Muscle of back (tissue), 13 donors: Measurements from ENCODE around the gene COA1. TPM values are rescaled to one million over a fixed set of nuclear protein-coding genes. Genes with fewer than 3 reads are reported as not detected.
A peak's percentile ranks its signal among the peaks of the same experiment; 100 is the strongest.
"Not testable (repeated sequence)": the region's sequence is repeated elsewhere in the genome, so short reads cannot be mapped to it uniquely, and the experiment has no call there.

Experiments
- DNase-seq, 3 donors: peaks; one replicate each; pipeline versions ENCODE4 v3.0.0 to v3.0.0-alpha.2; 2013
- long read RNA-seq, 9 donors: transcript quantifications; one replicate each; lab custom pipeline, GENCODE V29; 2026
- polyA plus RNA-seq, 10 donors: library from polyadenylated mRNA; unstranded; fragments of 120-200 nt; gene quantifications; one replicate each; pipeline ENCODE4 v1.2.1, GENCODE V29; 2013; ENCODE audit not compliant: insufficient read length in 10 of 10

The COA1 gene, protein sequence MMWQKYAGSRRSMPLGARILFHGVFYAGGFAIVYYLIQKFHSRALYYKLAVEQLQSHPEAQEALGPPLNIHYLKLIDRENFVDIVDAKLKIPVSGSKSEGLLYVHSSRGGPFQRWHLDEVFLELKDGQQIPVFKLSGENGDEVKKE
- polyA plus RNA-seq: 10 to 100 TPM; 35.2 to 45.4 (median 40.7) TPM
- long read RNA-seq, donor 1, transcript COA1-201 (6 exons, 927 nt): major isoform, 14 of 17 reads
- long read RNA-seq, donor 1, partial matches to known transcripts: 0 of 17 reads
- long read RNA-seq, donor 1, other reads (novel, unspliced or antisense): 0 of 17 reads
- long read RNA-seq, donor 2, transcript COA1-201 (6 exons, 927 nt): major isoform, 11 of 20 reads
- long read RNA-seq, donor 2, partial matches to known transcripts: 0 of 20 reads
- long read RNA-seq, donor 2, other reads (novel, unspliced or antisense): 0 of 20 reads
- long read RNA-seq, donor 3: 0 reads
- long read RNA-seq, donor 4, partial matches to known transcripts: 8 of 13 reads
- long read RNA-seq, donor 4, other reads (novel, unspliced or antisense): 0 of 13 reads
- long read RNA-seq, donor 5, transcript COA1-201 (6 exons, 927 nt): major isoform, 11 of 14 reads
- long read RNA-seq, donor 5, partial matches to known transcripts: 0 of 14 reads
- long read RNA-seq, donor 5, other reads (novel, unspliced or antisense): 0 of 14 reads
- long read RNA-seq, donor 6, transcript COA1-201 (6 exons, 927 nt): major isoform, 8 of 24 reads
- long read RNA-seq, donor 6, partial matches to known transcripts: 11 of 24 reads
- long read RNA-seq, donor 6, other reads (novel, unspliced or antisense): 0 of 24 reads
- long read RNA-seq, donor 7, transcript COA1-201 (6 exons, 927 nt): major isoform, 13 of 26 reads
- long read RNA-seq, donor 7, partial matches to known transcripts: 10 of 26 reads
- long read RNA-seq, donor 7, other reads (novel, unspliced or antisense): 0 of 26 reads
- long read RNA-seq, donor 8, transcript COA1-201 (6 exons, 927 nt): major isoform, 7 of 19 reads
- long read RNA-seq, donor 8, partial matches to known transcripts: 9 of 19 reads
- long read RNA-seq, donor 8, other reads (novel, unspliced or antisense): 0 of 19 reads
- long read RNA-seq, donor 9, partial matches to known transcripts: 0 of 1 reads
- long read RNA-seq, donor 9, other reads (novel, unspliced or antisense): 0 of 1 reads

DNA sequence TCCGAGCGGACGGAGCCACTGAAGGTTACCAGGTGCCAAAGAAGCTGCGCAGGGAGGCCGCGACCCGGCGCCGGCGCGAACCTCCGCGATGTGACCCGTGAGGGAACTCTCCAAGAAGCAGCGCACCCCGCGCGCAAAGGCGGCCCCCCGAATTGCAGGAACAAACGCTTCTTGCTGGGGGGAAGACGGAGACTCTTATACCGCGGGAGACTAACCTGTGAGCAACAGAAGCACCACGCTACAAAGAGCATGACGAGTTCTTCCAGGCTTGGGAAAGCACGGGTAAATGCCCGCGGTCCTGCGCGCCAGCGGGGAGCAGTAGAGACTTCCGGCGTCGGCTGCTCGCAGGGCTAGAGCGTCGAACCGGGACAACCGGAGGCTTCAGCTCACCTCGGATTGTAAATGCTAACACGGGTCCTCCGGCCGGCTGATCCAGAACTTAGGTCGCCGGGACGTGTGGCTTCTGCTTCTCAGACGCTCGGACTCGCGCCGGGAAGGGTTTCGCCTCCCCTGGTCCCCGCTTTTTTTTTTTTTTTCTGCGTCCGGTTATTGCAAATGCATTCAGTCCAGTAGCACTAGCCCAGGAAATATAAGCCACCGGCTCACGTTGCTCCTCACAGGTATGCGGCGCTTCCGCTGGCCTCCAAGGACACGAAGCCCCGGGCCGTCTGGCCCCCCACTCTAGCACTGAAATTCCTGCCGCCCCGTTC, at the start of gene COA1:
TSS of gene COA1 (minus strand) at position 310 of the 710 bp plus-strand sequence. CDS start 80,909 bp downstream, outside the sequence.
- DNase-seq: peak; percentile 85 to 96 (median 92)

DNA sequence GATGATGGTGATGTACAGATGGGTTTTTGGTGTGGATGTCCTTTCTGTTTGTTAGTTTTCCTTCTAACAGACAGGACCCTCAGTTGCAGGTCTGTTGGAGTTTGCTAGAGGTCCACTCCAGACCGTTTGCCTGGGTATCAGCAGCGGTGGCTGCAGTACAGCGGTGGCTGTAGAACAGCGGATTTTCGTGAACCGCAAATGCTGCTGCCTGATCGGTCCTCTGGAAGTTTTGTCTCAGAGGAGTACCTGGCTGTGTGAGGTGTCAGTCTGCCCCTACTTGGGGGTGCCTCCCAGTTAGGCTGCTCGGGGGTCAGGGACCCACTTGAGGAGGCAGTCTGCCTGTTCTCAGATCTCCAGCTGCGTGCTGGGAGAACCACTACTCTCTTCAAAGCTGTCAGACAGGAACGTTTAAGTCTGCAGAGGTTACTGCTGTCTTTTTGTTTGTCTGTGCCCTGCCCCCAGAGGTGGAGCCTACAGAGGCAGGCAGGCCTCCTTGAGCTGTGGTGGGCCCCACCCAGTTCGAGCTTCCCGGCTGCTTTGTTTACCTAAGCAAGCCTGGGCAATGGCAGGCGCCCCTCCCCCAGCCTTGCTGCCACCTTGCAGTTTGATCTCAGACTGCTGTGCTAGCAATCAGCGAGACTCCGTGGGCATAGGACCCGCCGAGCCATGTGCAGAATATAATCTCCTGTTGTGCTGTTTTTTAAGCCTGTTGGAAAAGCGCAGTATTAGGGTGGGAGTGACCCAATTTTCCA, 49.1 kb upstream of the COA1 start:
- not testable (repeated sequence) for DNase-seq

DNA sequence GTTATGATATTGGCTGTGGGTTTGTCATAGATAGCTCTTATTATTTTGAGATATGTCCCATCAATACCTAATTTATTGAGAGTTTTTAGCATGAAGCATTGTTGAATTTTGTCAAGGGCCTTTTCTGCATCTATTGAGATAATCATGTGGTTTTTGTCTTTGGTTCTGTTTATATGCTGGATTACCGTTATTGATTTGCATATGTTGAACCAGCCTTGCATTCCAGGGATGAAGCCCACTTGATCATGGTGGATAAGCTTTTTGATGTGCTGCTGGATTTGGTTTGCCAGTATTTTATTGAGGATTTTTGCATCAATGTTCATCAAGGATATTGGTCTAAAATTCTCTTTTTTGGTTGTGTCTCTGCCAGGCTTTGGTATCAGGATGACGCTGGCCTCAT, 45.9 kb upstream of the COA1 start:
- DNase-seq: not testable (repeated sequence)

DNA sequence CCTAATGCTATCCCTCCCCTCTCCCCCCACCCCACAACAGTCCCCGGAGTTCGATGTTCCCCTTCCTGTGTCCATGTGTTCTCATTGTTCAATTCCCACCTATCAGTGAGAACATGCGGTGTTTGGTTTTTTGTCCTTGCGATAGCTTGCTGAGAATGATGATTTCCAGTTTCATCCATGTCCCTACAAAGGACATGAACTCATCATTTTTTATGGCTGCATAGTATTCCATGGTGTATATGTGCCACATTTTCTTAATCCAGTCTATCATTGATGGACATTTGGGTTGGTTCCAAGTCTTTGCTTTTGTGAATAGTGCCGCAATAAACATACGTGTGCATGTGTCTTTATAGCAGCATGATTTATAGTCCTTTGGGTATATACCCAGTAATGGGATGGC, 43.9 kb upstream of the COA1 start:
- not testable (repeated sequence) for DNase-seq

DNA sequence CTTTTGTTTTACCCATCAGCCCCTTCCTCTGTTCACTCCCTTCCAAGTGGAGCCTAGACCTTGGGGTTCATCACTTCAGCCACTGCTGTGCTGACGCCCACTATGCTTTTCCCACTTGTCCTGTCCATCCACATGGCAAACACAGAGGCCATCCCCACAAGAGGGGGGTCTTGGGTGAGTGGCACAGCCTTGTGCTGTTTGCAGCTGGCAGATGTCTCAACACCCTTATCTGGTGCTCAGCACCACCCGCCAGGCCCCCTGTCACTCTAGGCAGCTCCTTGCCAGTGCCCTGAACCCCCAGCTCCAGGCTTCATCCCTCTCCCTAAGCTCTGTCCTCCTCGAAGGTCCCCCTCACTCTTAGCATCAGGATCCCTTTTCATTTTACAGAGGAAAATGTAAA, 42.2 kb upstream of the COA1 start:
- DNase-seq: no peak

DNA sequence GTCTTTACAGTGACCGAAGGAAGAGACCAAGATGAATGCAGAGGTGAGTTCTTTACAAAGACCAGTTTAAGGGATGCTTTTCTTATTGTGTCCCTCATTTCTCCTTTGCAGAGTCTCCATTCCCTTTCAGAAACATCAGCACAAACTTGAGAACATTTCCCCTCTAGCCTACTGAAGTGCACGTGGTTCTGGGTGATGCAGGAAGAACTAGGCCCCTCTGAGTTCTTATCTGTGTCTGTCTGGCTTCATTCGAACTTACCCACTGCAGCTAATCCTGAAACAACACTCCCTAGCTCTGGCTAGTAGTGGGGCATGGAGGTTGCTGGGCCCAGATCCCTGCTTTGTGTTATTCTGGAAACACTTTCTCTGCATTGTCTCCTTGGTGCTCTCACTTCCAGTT, 41.8 kb upstream of the COA1 start:
- DNase-seq: no peak

DNA sequence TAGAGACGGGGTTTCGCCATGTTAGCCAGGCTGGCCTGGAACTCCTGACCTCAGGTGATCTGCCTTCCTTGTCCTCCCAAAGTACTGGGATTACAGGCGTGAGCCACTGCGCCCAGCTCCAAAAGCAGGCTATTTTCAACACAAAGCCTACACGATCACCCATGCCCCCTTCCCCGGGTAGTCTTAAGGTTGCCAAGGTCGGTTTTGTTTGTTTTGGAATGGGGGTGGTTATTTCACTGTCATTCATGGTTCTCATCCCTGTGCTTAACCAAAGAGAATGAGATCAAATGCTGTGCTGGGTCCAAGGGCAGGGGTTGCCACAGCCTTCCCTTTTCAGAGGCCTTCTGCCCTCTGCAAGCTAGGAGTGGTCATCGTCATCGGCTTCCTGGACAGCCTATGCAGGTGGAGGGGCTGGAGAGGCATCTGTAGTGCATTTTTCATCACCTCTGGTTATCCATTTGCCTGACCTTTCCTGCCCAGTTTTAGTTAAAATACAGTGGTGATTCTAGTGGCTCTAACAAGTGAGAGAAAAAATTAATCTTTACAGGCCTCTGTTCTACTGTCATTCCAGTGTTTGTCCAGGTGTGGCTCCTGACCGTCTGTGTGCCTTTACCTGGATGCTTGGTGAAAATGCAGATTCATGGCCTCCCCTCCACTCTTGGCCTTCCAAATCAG, 40.6 kb upstream of the COA1 start:
- DNase-seq: no peak

DNA sequence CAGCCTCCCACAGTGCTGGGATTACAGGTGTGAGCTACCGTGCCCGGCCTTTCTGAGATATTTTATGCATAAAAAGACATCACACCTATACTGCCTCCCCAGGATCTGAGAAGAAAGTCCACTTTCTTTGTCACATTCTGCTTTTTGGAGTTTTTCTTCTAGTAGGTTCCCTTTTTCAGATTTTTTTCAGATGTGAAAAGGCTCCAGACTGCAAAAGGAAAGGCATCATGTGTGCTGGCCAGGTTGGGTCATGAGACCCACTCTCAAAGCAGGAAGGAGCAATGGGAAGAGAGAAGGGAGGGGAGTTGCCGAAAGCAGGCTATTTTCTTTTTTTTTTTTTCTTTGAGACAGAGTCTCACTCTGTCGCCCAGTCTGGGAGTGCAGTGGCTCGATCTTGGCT, 40.0 kb upstream of the COA1 start:
- DNase-seq: no peak

DNA sequence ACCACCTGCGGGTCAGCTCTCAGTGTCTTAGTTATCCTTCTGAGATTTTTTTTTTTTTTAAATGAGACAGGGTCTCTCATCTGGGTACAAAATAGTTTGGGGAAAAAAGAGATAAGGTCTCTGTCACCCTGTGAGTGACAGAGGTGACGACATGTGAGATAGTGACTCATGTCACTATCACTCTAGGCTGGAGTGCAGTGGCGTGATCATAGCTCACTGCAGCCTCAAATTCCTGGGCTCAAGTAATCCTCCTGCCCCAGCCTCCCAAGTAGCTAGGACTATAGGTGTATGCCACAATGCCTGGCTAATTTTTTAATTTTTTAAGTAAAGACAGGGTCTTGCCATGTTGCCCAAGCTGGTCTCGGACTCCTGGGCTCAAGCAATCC, 39.6 kb upstream of the COA1 start:
- no peak for DNase-seq

DNA sequence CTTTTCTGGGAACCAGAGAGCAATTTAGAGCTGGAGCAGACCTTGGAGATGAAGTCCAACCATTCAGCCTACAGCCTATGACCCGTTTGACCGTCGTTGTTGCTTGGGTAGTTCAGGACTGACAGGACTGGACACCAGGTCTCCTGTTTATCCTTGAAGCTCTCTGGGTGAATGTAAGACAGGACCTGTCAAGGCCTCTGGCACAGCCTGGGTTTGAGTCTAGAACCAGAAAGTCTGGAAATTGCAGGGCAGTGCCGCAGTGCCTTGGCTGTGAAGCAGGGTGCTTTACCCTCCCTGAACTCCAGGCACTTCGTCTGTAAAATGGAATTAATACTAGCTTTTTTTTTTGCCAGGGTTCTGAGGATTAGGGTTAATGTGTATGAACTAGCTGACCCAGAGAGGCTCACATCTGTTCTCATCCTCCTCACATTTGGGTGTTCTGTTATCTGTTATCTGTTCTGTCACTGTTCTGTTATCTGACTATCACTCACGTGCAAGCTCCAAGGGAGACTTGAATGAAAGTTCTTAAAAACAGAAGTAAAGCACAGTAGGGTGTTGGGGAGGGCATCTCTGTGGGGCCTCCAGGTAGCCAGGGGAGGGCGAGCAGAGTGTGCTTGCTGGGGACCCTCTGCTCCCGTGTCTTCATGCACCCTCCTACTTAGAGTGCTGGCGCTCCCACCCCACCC, 39.0 kb upstream of the COA1 start:
- no peak for DNase-seq

DNA sequence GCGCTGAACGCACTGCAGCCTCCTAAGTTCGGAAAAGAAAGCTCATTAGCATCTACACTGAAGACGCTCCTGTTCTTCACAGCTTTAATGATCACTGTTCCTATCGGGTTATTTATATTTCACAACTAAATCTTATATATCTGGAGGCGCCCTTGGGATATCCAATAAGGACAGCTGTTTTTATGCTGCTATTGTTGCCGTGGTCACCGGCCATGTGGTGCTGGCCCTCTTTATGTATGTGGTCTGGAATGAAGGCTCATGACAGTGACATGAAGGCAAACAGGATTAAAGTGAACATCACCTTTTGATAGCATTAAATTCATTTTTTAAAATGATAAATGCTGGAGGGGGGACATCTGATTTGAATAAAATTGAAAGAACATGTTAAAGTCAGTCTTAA, 38.0 kb upstream of the COA1 start:
- DNase-seq: no peak

DNA sequence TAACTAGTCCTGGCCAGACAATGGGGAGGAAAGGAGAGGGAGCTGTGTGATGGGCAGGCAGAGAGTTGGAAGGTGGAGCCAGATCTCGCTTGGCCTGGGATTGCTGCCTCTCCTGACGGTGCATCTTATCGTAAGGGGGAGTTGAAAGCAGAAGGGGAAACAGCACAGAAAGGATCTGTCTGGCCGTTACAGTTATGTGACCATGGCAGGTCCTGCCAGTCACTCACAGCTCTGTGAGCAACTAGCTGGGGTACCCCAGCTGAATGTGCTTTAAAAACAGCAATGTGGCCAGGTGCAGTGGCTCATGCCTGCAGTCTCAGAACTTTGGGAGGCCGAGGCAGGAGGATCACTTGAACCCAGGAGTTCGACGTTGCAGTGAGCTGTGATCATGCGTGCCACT, 37.2 kb upstream of the COA1 start:
- DNase-seq: no peak

DNA sequence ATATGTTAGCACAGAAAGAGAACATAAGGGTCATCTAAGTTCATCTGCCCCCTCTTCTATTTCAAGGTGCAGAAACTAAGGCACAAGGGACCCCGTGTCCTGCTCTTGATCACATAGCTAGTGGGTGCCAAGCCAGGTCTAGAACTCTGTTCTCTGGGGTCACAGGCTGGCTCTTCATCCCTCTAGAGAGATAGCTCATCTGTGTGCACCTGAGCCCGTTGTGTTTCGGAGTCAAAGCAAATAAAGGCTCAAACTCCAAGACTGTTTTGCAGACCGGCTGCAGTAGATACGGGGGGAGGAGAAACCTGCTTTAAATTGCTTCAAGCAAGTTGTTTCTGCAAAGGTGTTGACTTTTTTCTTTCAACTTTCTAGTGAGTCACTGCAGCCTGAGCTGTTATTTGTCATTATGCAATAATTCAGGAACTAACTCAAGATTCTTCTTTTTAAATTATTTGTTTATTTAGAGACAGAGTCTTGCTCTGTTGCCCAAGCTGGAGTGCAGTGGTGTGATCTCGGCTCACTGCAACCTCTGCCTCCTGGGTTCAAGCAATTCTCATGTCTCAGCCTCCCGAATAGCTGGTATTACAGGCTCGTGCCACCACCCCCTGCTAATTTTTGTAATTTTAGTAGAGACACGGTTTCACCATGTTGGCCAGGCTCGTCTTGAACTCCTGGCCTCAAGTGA, 35.6 kb upstream of the COA1 start:
- no peak for DNase-seq

DNA sequence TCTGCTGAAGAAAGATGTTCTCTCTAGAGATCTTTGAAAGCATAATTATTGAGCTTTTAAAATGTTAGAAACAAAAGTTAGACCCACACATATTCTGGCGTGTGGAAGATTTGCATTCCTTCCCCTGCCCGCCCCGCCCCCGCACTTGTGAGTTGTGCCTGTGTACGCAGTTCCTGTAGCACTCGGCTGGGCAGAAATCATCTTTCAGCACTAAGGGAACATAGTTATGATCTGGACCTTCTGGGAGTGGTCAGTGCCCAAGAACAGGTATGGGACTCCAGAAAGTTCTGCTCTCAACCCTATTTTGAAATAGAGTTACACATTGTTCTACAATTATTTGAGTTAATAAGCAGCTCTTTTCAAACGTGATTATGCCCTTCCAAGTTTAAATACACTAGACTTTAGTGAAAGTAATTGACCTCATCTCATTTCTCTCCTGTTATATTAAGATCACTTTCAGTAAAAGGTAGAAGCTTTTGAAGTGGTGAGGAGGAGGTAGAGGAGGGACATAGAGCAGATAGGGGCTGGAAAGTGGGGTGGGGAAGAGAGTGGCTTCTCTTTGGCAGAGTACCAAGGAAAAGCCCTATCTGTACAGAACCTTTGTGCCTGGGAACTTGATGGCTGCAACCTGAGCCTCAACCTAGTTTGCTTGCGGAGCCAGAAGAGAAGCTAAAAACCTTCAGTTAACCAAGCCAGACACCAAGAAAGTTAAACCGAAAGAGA, 34.9 kb upstream of the COA1 start:
- no peak for DNase-seq

DNA sequence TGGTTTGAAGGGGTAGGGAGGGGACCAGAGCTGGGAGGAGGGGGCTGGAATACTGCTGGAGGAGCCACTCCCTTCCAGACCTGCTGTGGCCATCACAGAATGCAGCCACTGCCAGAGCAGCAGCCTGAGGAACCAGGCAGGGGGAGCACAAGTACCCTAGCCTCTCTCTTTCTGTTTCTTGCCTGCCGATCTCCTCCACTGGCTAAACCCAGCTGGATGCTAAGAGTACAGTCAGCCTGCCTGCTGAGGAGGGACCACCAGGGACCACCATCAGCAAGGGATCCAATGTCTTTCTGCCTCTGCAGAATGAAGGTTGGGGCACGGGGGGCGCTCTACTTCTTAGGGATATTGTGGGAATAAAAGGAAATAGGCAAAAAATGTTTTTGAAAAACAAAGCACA, 33.9 kb upstream of the COA1 start:
- DNase-seq: no peak

DNA sequence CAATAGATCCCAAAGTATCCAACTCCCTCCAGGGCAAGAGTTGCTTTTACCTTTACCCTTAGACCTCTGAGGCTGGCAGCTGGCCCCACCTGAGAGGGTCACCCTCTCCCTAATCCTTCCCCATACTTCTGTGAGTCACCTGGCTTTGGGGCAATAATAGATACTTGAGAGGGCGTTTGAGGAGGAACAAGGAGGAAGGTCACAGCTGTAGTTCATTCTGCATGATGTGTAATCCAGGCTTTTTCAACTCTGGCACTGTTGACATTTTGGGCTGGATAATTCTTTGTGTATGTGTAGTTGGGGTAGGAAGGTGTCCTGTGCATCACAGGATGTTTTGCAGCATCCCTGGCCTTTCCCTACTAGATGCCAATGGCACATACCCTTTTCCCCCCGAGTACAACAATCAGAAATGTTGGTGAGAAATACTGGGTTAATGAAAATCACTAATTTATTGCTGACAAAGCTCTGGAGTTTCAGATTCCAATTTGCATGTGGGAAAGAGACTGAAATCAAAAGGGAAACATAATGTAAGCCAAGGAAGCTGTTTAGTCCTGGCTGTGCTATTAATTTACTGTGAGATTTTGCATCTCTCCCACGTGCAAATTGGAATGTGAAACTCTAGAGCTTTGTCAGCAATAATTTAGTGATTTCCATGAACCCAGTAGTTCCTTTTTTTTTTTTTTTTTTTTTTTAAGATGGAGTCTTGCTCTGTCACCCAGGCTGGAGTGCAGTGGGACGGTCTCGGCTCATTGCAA, 32.8 kb upstream of the COA1 start:
- DNase-seq: no peak

DNA sequence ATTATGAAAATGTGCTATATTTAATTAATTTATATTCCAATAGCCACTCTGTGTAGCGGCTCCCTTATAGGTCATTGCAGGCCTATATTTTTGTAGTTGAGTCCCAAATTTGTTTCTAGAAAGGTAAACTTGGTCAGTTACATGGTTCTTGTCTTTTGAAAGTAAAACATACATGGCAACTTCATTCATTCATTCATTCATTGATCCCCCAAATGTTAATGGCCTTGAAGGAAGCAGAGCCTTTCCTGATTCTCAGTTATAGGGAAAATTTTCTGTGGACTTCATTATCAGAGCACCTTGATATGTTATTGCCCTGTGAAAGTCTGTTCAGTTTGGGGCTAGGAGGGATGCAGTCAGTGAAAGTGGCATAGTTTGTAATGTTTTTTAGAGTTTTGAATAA, 32.1 kb upstream of the COA1 start:
- no peak for DNase-seq

DNA sequence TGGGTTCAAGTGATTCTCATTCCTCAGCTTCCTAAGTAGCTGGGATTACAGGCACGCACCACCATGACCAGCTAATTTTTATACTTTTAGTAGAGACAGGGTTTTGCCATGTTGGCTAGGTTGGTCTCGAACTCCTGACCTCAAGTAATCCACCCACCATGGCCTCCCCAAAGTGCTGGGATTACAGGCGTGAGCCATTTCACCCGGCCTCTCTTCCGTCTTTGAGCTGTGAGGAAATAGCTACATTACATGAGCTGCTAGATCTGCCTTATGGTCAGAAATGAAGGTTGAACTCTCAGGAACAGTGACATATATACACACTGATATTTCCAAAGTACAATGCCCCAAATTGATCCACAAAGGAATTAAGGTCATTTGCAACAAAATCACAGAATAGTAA, 31.5 kb upstream of the COA1 start:
- DNase-seq: no peak
